H9 (cell line): Measurements from ENCODE around the gene MSX2. TPM values are rescaled to one million over a fixed set of nuclear protein-coding genes. Genes with fewer than 3 reads are reported as not detected.

Experiments
- DNase-seq: peaks from one replicate; pipeline ENCODE4 v3.0.0-alpha.2; 2017
- H2AFZ ChIP-seq: one replicate; pipeline ENCODE4 v1.6.1; 2013; ENCODE audit warnings: mild to moderate bottlenecking, low read length, control low read depth, moderate library complexity
- H2AK5ac ChIP-seq: 2 replicates; pipeline ENCODE4 v1.6.1; 2013; ENCODE audit warnings: low read length, control low read depth, mixed read lengths; ENCODE audit not compliant: insufficient read length
- H2BK120ac ChIP-seq: one replicate; pipeline ENCODE4 v1.6.1; 2013; ENCODE audit warnings: low read depth, mild to moderate bottlenecking, low read length, control low read depth, inconsistent platforms; ENCODE audit not compliant: poor library complexity, severe bottlenecking
- H2BK12ac ChIP-seq: 2 replicates; pipeline ENCODE4 v1.6.1; 2013; ENCODE audit warnings: low read length, control low read depth, mixed read lengths, low read depth; ENCODE audit not compliant: insufficient read length
- H2BK15ac ChIP-seq: 2 replicates; pipeline ENCODE4 v1.6.1; 2013; ENCODE audit warnings: low read depth, low read length, control low read depth
- H2BK20ac ChIP-seq: one replicate; pipeline ENCODE4 v1.6.1; 2013; ENCODE audit warnings: low read depth, mild to moderate bottlenecking, low read length, control low read depth, inconsistent platforms; ENCODE audit not compliant: poor library complexity, severe bottlenecking
- H2BK5ac ChIP-seq: 2 replicates; pipeline ENCODE4 v1.6.1; 2013; ENCODE audit warnings: low read length, control low read depth, mixed read lengths; ENCODE audit not compliant: insufficient read length
- H3K14ac ChIP-seq: 2 replicates; pipeline ENCODE4 v1.6.1; 2013; ENCODE audit warnings: low read length, control low read depth; ENCODE audit not compliant: insufficient read depth
- H3K18ac ChIP-seq: 2 replicates; pipeline ENCODE4 v1.6.1; 2013; ENCODE audit warnings: low read depth, mild to moderate bottlenecking, mixed read lengths, low read length, control low read depth; ENCODE audit not compliant: insufficient read length
- H3K23ac ChIP-seq: 2 replicates; pipeline ENCODE4 v1.6.1; 2013; ENCODE audit warnings: low read length, control low read depth, mixed read lengths, low read depth; ENCODE audit not compliant: insufficient read length
- H3K23me2 ChIP-seq: 2 replicates; pipeline ENCODE4 v1.6.1; 2013; ENCODE audit warnings: low read depth, mild to moderate bottlenecking, mixed read lengths, low read length, control low read depth; ENCODE audit not compliant: insufficient read length, poor library complexity, severe bottlenecking
- H3K27ac ChIP-seq: 2 replicates; pipeline ENCODE4 v1.5.1; 2013; ENCODE audit warnings: low read length, control low read depth, mixed read lengths, low read depth; ENCODE audit not compliant: insufficient read length
- H3K27me3 ChIP-seq: 2 replicates; pipeline ENCODE4 v1.6.1; 2013; ENCODE audit warnings: low read length, control low read depth, inconsistent platforms; ENCODE audit not compliant: insufficient read depth
- H3K4ac ChIP-seq: 2 replicates; pipeline ENCODE4 v1.6.1; 2013; ENCODE audit warnings: low read depth, mild to moderate bottlenecking, control low read depth, inconsistent platforms, low read length, moderate library complexity
- H3K4me1 ChIP-seq: 2 replicates; pipeline ENCODE4 v1.6.1; 2013; ENCODE audit warnings: low read length, control low read depth, inconsistent platforms; ENCODE audit not compliant: insufficient read depth
- H3K4me2 ChIP-seq: 2 replicates; pipeline ENCODE4 v1.6.1; 2013; ENCODE audit warnings: low read length, control low read depth, mixed read lengths; ENCODE audit not compliant: insufficient read length, insufficient read depth
- H3K56ac ChIP-seq: 2 replicates; pipeline ENCODE4 v1.6.1; 2013; ENCODE audit warnings: low read depth, mild to moderate bottlenecking, mixed read lengths, low read length, control low read depth; ENCODE audit not compliant: insufficient read length
- H3K79me1 ChIP-seq: 2 replicates; pipeline ENCODE4 v1.6.1; 2013; ENCODE audit warnings: low read depth, mild to moderate bottlenecking, moderate library complexity, low read length, control low read depth, inconsistent platforms; ENCODE audit not compliant: insufficient read depth, poor library complexity, severe bottlenecking
- H3K79me2 ChIP-seq: 2 replicates; pipeline ENCODE4 v1.6.1; 2013; ENCODE audit warnings: low read length, control low read depth, inconsistent platforms; ENCODE audit not compliant: insufficient read depth
- H3K9ac ChIP-seq: 2 replicates; pipeline ENCODE4 v1.6.1; 2013; ENCODE audit warnings: low read length, control low read depth, mixed read lengths; ENCODE audit not compliant: insufficient read length; ENCODE audit errors: extremely low read depth
- H3K9me3 ChIP-seq: one replicate; pipeline ENCODE4 v1.6.1; 2013; ENCODE audit warnings: low read depth, low read length, inconsistent platforms; ENCODE audit not compliant: control insufficient read depth
- H3T11ph ChIP-seq: one replicate; pipeline ENCODE4 v1.6.1; 2013; ENCODE audit warnings: mild to moderate bottlenecking, low read length, control low read depth, inconsistent platforms
- H4K20me1 ChIP-seq: one replicate; pipeline ENCODE4 v1.6.1; 2013; ENCODE audit not compliant: control insufficient read depth, insufficient read length, insufficient read depth
- H4K5ac ChIP-seq: 2 replicates; pipeline ENCODE4 v1.6.1; 2013; ENCODE audit warnings: low read depth, mild to moderate bottlenecking, mixed read lengths, low read length, control low read depth; ENCODE audit not compliant: insufficient read length
- H4K8ac ChIP-seq: replicated peaks from 2 replicates; pipeline ENCODE4 v1.6.1; 2013; ENCODE audit warnings: low read length, control low read depth, mixed read lengths, low read depth; ENCODE audit not compliant: insufficient read length
- H4K91ac ChIP-seq: 2 replicates; pipeline ENCODE4 v1.6.1; 2013; ENCODE audit warnings: low read depth, mild to moderate bottlenecking, moderate library complexity, mixed read lengths, low read length, control low read depth; ENCODE audit not compliant: insufficient read length
- H3K27ac Mint-ChIP-seq, 3 experiments: 2 replicates in 2 of 3; 3 replicates in 1 of 3; pipeline ENCODE4 v1.8.0; 2020 to 2021; ENCODE audit warnings: mixed read lengths in 3 of 3, mild to moderate bottlenecking in 1 of 3, moderate library complexity in 1 of 3
- H3K27me3 Mint-ChIP-seq: 2 replicates; pipeline ENCODE4 v1.8.0; 2021; ENCODE audit warnings: low read depth, mild to moderate bottlenecking, moderate library complexity, mixed read lengths
- H3K36me3 Mint-ChIP-seq, 3 experiments: 2 replicates in 2 of 3; 3 replicates in 1 of 3; pipeline ENCODE4 v1.8.0; 2020 to 2021; ENCODE audit warnings: low read depth in 3 of 3, mixed read lengths in 3 of 3; ENCODE audit not compliant: insufficient read depth in 1 of 3
- H3K4me1 Mint-ChIP-seq, 2 experiments: 2 replicates each; pipeline ENCODE4 v1.8.0; 2020; ENCODE audit warnings: mixed read lengths in 2 of 2
- H3K4me3 Mint-ChIP-seq, 2 experiments: 2 replicates in 1 of 2; 3 replicates in 1 of 2; pipeline ENCODE4 v1.8.0; 2020 to 2021; ENCODE audit warnings: mild to moderate bottlenecking in 2 of 2, mixed read lengths in 2 of 2, moderate library complexity in 1 of 2
- H3K9me3 Mint-ChIP-seq, 2 experiments: 2 replicates in 1 of 2; 3 replicates in 1 of 2; pipeline ENCODE4 v1.8.0; 2020; ENCODE audit warnings: mild to moderate bottlenecking in 2 of 2, mixed read lengths in 2 of 2, moderate library complexity in 1 of 2
- WGBS: extraction: QIAGEN DNeasy Blood & Tissue Kit; methylation state at CpG from one replicate; pipeline ENCODE4 v1.1.7; 2013; ENCODE audit warnings: missing lambda C conversion rate, low lambda C conversion rate, mixed read lengths; ENCODE audit not compliant: insufficient read length; ENCODE audit errors: extremely low coverage; 5-methylcytosine and 5-hydroxymethylcytosine counted together
- total RNA-seq: library from RNA; stranded (reverse); gene quantifications from 2 replicates; pipeline ENCODE4 v1.2.1, GENCODE V29; 2021
- TF ChIP-seq, protein P1 (sequence below): fragments of 200-600 bp; sonication (generic); conservative IDR thresholded peaks from 3 replicates; pipeline ENCODE4 v1.8.0; 2021; ENCODE audit warnings: antibody characterized with exemption, mild to moderate bottlenecking

Gene MSX2
- total RNA-seq, 1 experiment from 2014 or later, result 0.35 TPM

- Histone ChIP-seq H3K27ac (no peak overlapping the region), H3K9ac (no peak overlapping the region), H3K79me1 (no peaks in the 10 kb centered on the region), H3K23ac (no peak overlapping the region), H4K20me1 (no peaks in the 10 kb centered on the region), H3K23me2 (peaks cover 16% of the 10 kb centered on the region), H2AK5ac (no peak overlapping the region), H3K56ac (no peak overlapping the region), H3K9me3 (no peaks in the 10 kb centered on the region), H4K91ac (no peak overlapping the region), H3K4me2 (no peak overlapping the region), H4K8ac (no peak overlapping the region), H2BK120ac (no peak overlapping the region), H2BK20ac (no peak overlapping the region), H3K4me1 (no peaks in the 10 kb centered on the region; the same call in 1 of the 2 replicates), H3K27me3 (peaks cover 89% of the 10 kb centered on the region), H3K4ac (no peak overlapping the region), H3K79me2 (no peaks in the 10 kb centered on the region), H3K18ac (no peak overlapping the region), H2BK12ac (no peak overlapping the region), H2AFZ (no peak overlapping the region), H3K14ac (no peak overlapping the region), H2BK15ac (no peak overlapping the region), H2BK5ac (no peak overlapping the region), H4K5ac (no peak overlapping the region), H3T11ph (no peak overlapping the region)
- TF ChIP-seq, protein P1, sequence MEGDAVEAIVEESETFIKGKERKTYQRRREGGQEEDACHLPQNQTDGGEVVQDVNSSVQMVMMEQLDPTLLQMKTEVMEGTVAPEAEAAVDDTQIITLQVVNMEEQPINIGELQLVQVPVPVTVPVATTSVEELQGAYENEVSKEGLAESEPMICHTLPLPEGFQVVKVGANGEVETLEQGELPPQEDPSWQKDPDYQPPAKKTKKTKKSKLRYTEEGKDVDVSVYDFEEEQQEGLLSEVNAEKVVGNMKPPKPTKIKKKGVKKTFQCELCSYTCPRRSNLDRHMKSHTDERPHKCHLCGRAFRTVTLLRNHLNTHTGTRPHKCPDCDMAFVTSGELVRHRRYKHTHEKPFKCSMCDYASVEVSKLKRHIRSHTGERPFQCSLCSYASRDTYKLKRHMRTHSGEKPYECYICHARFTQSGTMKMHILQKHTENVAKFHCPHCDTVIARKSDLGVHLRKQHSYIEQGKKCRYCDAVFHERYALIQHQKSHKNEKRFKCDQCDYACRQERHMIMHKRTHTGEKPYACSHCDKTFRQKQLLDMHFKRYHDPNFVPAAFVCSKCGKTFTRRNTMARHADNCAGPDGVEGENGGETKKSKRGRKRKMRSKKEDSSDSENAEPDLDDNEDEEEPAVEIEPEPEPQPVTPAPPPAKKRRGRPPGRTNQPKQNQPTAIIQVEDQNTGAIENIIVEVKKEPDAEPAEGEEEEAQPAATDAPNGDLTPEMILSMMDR, result no peak
- no CpG with 5 or more reads among the region's 21 CpGs for WGBS
- peaks cover 99% of the 10 kb centered on the region for H3K27me3 Mint-ChIP-seq
- H3K36me3 Mint-ChIP-seq, result peaks cover 0 to 1% (median 0%) of the 10 kb centered on the region in 3 experiments; a peak in 2 of 7 replicates
- H3K9me3 Mint-ChIP-seq, result peaks cover 0 to 2% of the 10 kb centered on the region in 2 experiments; a peak in 2 of 5 replicates
- DNase-seq, result no peak
- H3K4me3 Mint-ChIP-seq, result no peak overlapping the region
- H3K4me1 Mint-ChIP-seq, result peaks cover 34 to 58% of the 10 kb centered on the region in 2 experiments
- H3K27ac Mint-ChIP-seq, result no peak overlapping the region
Measured at GRCh38 chr5:174726916-174727793, 2.8 kb downstream of the MSX2 start.
